ENCODE data around the gene NRP2.

Gene NRP2

GRCh38 chr2:205650931-205651330, 31.4 kb upstream of the NRP2 start:
- Histone ChIP-seq H3K4me2 (ENCODE audit: insufficient read depth, low read length, poor library complexity, severe bottlenecking) (no peak overlapping the region), H3K4me1 (ENCODE audit: control insufficient read depth in 2 of 2, insufficient read depth in 1 of 2, low read depth in 1 of 2, low read length in 2 of 2) (peaks cover 8 to 12% of the 10 kb centered on the region in 2 donors), H4K8ac (ENCODE audit: low read depth, low read length) (no peak overlapping the region), H2BK12ac (ENCODE audit: low read length) (no peak overlapping the region), H2BK5ac (ENCODE audit: low read length) (no peak overlapping the region), H2BK120ac (ENCODE audit: low read depth, low read length) (no peak overlapping the region), H3K23ac (ENCODE audit: low read depth, low read length, poor library complexity) (no peak overlapping the region), H2BK15ac (ENCODE audit: low read length) (no peak overlapping the region), H3K9ac (ENCODE audit: low read depth, low read length, poor library complexity) (no peak overlapping the region), H3K9me3 (replicated peaks in 1 of 2; ENCODE audit: control insufficient read depth in 2 of 2, insufficient read depth in 1 of 2, low read depth in 1 of 2, low read length in 2 of 2) (peaks cover 1 to 18% of the 10 kb centered on the region in 2 donors), H4K91ac (ENCODE audit: low read depth, low read length, poor library complexity) (no peak overlapping the region), H3K4me3 (ENCODE audit: low read length in 2 of 2) (no peak overlapping the region), H3K18ac (ENCODE audit: low read length) (no peak overlapping the region), H2AFZ (ENCODE audit: low read length) (peak overlapping the region; percentile 66), H3K36me3 (replicated peaks in 1 of 2; ENCODE audit: control insufficient read depth in 2 of 2, insufficient read depth in 2 of 2, low read length in 2 of 2) (no peaks in the 10 kb centered on the region), H2AK5ac (ENCODE audit: low read depth, low read length) (no peak overlapping the region), H3K79me1 (ENCODE audit: low read depth, low read length) (no peaks in the 10 kb centered on the region), H3K4ac (ENCODE audit: low read length) (no peak overlapping the region), H3K27ac (replicated peaks; ENCODE audit: low read length) (peak overlapping the region; percentile 50), H3K14ac (ENCODE audit: low read length) (no peak overlapping the region), H3K27me3 (ENCODE audit: control insufficient read depth in 3 of 3, insufficient read depth in 3 of 3, low read depth in 1 of 3, low read length in 3 of 3) (no peaks in the 10 kb centered on the region)
- no peak for DNase-seq (ENCODE audit: low spot score)
- WGBS, 2 donors (ENCODE audit: extremely low coverage in 2 of 2, insufficient read length in 2 of 2, insufficient replicate concordance in 1 of 2), result no CpG with 5 or more reads among the region's 7 CpGs

- H2BK15ac ChIP-seq (ENCODE audit: low read length), result no peak overlapping the region
- WGBS, 2 donors (ENCODE audit: extremely low coverage in 2 of 2, insufficient read length in 2 of 2, insufficient replicate concordance in 1 of 2), result no CpG with 5 or more reads among the region's 1 CpG
- H4K91ac ChIP-seq (ENCODE audit: low read depth, low read length, poor library complexity), result no peak overlapping the region
- no peak overlapping the region for H4K8ac ChIP-seq (ENCODE audit: low read depth, low read length)
- no peak overlapping the region for H3K14ac ChIP-seq (ENCODE audit: low read length)
- no peak overlapping the region for H2BK12ac ChIP-seq (ENCODE audit: low read length)
- H3K9ac ChIP-seq (ENCODE audit: low read depth, low read length, poor library complexity), result no peak overlapping the region
- H2BK5ac ChIP-seq (ENCODE audit: low read length), result no peak overlapping the region
- H2BK120ac ChIP-seq (ENCODE audit: low read depth, low read length), result no peak overlapping the region
- H3K27ac ChIP-seq (replicated peaks; ENCODE audit: low read length), result no peak overlapping the region
- H3K4ac ChIP-seq (ENCODE audit: low read length), result no peak overlapping the region
- no peak overlapping the region for H2AK5ac ChIP-seq (ENCODE audit: low read depth, low read length)
- H3K4me3 ChIP-seq (ENCODE audit: low read length in 2 of 2), result no peak overlapping the region
- peaks cover 15 to 18% of the 10 kb centered on the region in 2 donors for H3K4me1 ChIP-seq (ENCODE audit: control insufficient read depth in 2 of 2, insufficient read depth in 1 of 2, low read depth in 1 of 2, low read length in 2 of 2)
- H3K79me1 ChIP-seq (ENCODE audit: low read depth, low read length), result no peaks in the 10 kb centered on the region
- no peaks in the 10 kb centered on the region for H3K36me3 ChIP-seq (replicated peaks in 1 of 2; ENCODE audit: control insufficient read depth in 2 of 2, insufficient read depth in 2 of 2, low read length in 2 of 2)
- H3K18ac ChIP-seq (ENCODE audit: low read length), result no peak overlapping the region
- no peak for DNase-seq (ENCODE audit: low spot score)
- H3K4me2 ChIP-seq (ENCODE audit: insufficient read depth, low read length, poor library complexity, severe bottlenecking), result no peak overlapping the region
- H3K27me3 ChIP-seq (ENCODE audit: control insufficient read depth in 3 of 3, insufficient read depth in 3 of 3, low read depth in 1 of 3, low read length in 3 of 3), result no peaks in the 10 kb centered on the region
- H3K23ac ChIP-seq (ENCODE audit: low read depth, low read length, poor library complexity), result no peak overlapping the region
- H3K9me3 ChIP-seq (replicated peaks in 1 of 2; ENCODE audit: control insufficient read depth in 2 of 2, insufficient read depth in 1 of 2, low read depth in 1 of 2, low read length in 2 of 2), result peaks cover 1 to 18% of the 10 kb centered on the region in 2 donors
- no peak overlapping the region for H2AFZ ChIP-seq (ENCODE audit: low read length)
Measured at GRCh38 chr2:205651719-205652118, 30.6 kb upstream of the NRP2 start.

- no peak overlapping the region for H3K18ac ChIP-seq (ENCODE audit: low read length)
- no peak overlapping the region for H4K8ac ChIP-seq (ENCODE audit: low read depth, low read length)
- no peak overlapping the region for H3K9ac ChIP-seq (ENCODE audit: low read depth, low read length, poor library complexity)
- no peak overlapping the region for H3K4me2 ChIP-seq (ENCODE audit: insufficient read depth, low read length, poor library complexity, severe bottlenecking)
- no peak overlapping the region for H2BK12ac ChIP-seq (ENCODE audit: low read length)
- H3K4me3 ChIP-seq (ENCODE audit: low read length in 2 of 2), result no peak overlapping the region
- H3K9me3 ChIP-seq (replicated peaks in 1 of 2; ENCODE audit: control insufficient read depth in 2 of 2, insufficient read depth in 1 of 2, low read depth in 1 of 2, low read length in 2 of 2), result peaks cover 0 to 18% of the 10 kb centered on the region in 2 donors
- H2AFZ ChIP-seq (ENCODE audit: low read length), result no peak overlapping the region
- no peak overlapping the region for H3K27ac ChIP-seq (replicated peaks; ENCODE audit: low read length)
- peaks cover 12 to 17% of the 10 kb centered on the region in 2 donors for H3K4me1 ChIP-seq (ENCODE audit: control insufficient read depth in 2 of 2, insufficient read depth in 1 of 2, low read depth in 1 of 2, low read length in 2 of 2)
- no peak for DNase-seq (ENCODE audit: low spot score)
- no CpG with 5 or more reads among the region's 10 CpGs for WGBS, 2 donors (ENCODE audit: extremely low coverage in 2 of 2, insufficient read length in 2 of 2, insufficient replicate concordance in 1 of 2)
- H2BK5ac ChIP-seq (ENCODE audit: low read length), result no peak overlapping the region
- H3K79me1 ChIP-seq (ENCODE audit: low read depth, low read length), result no peaks in the 10 kb centered on the region
- peaks cover 0 to 12% (median 0%) of the 10 kb centered on the region in 3 experiments for H3K27me3 ChIP-seq (ENCODE audit: control insufficient read depth in 3 of 3, insufficient read depth in 3 of 3, low read depth in 1 of 3, low read length in 3 of 3)
- H4K91ac ChIP-seq (ENCODE audit: low read depth, low read length, poor library complexity), result no peak overlapping the region
- no peak overlapping the region for H2AK5ac ChIP-seq (ENCODE audit: low read depth, low read length)
- H2BK120ac ChIP-seq (ENCODE audit: low read depth, low read length), result no peak overlapping the region
- no peak overlapping the region for H3K4ac ChIP-seq (ENCODE audit: low read length)
- no peaks in the 10 kb centered on the region for H3K36me3 ChIP-seq (replicated peaks in 1 of 2; ENCODE audit: control insufficient read depth in 2 of 2, insufficient read depth in 2 of 2, low read length in 2 of 2)
- no peak overlapping the region for H3K23ac ChIP-seq (ENCODE audit: low read depth, low read length, poor library complexity)
- H3K14ac ChIP-seq (ENCODE audit: low read length), result no peak overlapping the region
- H2BK15ac ChIP-seq (ENCODE audit: low read length), result no peak overlapping the region
Measured at GRCh38 chr2:205654878-205655605, 27.3 kb upstream of the NRP2 start.

GRCh38 chr2:205655779-205656456, 26.4 kb upstream of the NRP2 start:
- Histone ChIP-seq H4K8ac (ENCODE audit: low read depth, low read length) (no peak overlapping the region), H2AFZ (ENCODE audit: low read length) (no peak overlapping the region), H3K4me2 (ENCODE audit: insufficient read depth, low read length, poor library complexity, severe bottlenecking) (no peak overlapping the region), H3K9me3 (replicated peaks in 1 of 2; ENCODE audit: control insufficient read depth in 2 of 2, insufficient read depth in 1 of 2, low read depth in 1 of 2, low read length in 2 of 2) (peaks cover 0 to 18% of the 10 kb centered on the region in 2 donors), H3K27ac (replicated peaks; ENCODE audit: low read length) (no peak overlapping the region), H2BK15ac (ENCODE audit: low read length) (no peak overlapping the region), H2AK5ac (ENCODE audit: low read depth, low read length) (no peak overlapping the region), H3K36me3 (replicated peaks in 1 of 2; ENCODE audit: control insufficient read depth in 2 of 2, insufficient read depth in 2 of 2, low read length in 2 of 2) (no peaks in the 10 kb centered on the region), H3K79me1 (ENCODE audit: low read depth, low read length) (no peaks in the 10 kb centered on the region), H3K4ac (ENCODE audit: low read length) (no peak overlapping the region), H3K4me3 (ENCODE audit: low read length in 2 of 2) (no peak overlapping the region), H3K4me1 (ENCODE audit: control insufficient read depth in 2 of 2, insufficient read depth in 1 of 2, low read depth in 1 of 2, low read length in 2 of 2) (peaks cover 7 to 10% of the 10 kb centered on the region in 2 donors), H2BK120ac (ENCODE audit: low read depth, low read length) (no peak overlapping the region), H2BK12ac (ENCODE audit: low read length) (no peak overlapping the region), H3K23ac (ENCODE audit: low read depth, low read length, poor library complexity) (no peak overlapping the region), H3K27me3 (ENCODE audit: control insufficient read depth in 3 of 3, insufficient read depth in 3 of 3, low read depth in 1 of 3, low read length in 3 of 3) (peaks cover 0 to 21% (median 0%) of the 10 kb centered on the region in 3 experiments), H3K14ac (ENCODE audit: low read length) (no peak overlapping the region), H2BK5ac (ENCODE audit: low read length) (no peak overlapping the region), H3K18ac (ENCODE audit: low read length) (no peak overlapping the region), H3K9ac (ENCODE audit: low read depth, low read length, poor library complexity) (no peak overlapping the region), H4K91ac (ENCODE audit: low read depth, low read length, poor library complexity) (no peak overlapping the region)
- no CpG with 5 or more reads among the region's 6 CpGs for WGBS, 2 donors (ENCODE audit: extremely low coverage in 2 of 2, insufficient read length in 2 of 2, insufficient replicate concordance in 1 of 2)
- no peak for DNase-seq (ENCODE audit: low spot score)

Measured in neuronal stem cell (in vitro differentiated cells).